GM12872 (cell line): ENCODE measurements around the gene DNAJB1.

Source experiments
- TF ChIP-seq, protein P1 (sequence below): IDR thresholded peaks from 3 replicates; pipeline ENCODE4 v1.5.1; 2011; ENCODE audit warnings: low read depth, mild to moderate bottlenecking, low read length, moderate library complexity; ENCODE audit not compliant: insufficient read depth

The DNAJB1 gene

GRCh38 chr19:14562660-14563589 lies 44.7 kb upstream of the DNAJB1 start:
- TF ChIP-seq, protein P1, sequence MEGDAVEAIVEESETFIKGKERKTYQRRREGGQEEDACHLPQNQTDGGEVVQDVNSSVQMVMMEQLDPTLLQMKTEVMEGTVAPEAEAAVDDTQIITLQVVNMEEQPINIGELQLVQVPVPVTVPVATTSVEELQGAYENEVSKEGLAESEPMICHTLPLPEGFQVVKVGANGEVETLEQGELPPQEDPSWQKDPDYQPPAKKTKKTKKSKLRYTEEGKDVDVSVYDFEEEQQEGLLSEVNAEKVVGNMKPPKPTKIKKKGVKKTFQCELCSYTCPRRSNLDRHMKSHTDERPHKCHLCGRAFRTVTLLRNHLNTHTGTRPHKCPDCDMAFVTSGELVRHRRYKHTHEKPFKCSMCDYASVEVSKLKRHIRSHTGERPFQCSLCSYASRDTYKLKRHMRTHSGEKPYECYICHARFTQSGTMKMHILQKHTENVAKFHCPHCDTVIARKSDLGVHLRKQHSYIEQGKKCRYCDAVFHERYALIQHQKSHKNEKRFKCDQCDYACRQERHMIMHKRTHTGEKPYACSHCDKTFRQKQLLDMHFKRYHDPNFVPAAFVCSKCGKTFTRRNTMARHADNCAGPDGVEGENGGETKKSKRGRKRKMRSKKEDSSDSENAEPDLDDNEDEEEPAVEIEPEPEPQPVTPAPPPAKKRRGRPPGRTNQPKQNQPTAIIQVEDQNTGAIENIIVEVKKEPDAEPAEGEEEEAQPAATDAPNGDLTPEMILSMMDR, result no peak

GRCh38 chr19:14561847-14562351 lies 43.7 kb upstream of the DNAJB1 start:
- TF ChIP-seq, protein P1, result no peak

DNA sequence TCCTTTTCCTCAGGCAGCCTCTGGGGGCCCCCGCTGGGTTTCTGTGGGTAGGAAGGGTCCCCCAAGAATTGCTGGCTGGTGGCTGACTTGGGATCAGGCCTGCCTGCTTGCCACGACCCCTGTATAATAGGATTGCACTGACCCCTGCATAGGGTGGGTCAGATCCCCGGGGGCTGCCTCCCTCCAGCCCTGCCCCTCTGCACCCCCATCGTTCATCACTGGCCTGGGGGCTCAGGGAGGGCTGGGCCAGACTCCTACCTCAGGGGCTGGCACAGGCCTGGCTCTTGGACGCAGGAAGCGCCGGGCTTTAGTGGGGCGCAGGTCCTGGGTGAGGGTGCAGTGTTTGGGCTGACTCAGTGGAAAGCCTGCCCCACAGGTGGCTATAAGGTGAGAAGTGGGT lies 43.1 kb upstream of the DNAJB1 start:
- TF ChIP-seq, protein P1, result no peak

GRCh38 chr19:14560776-14561108 lies 42.5 kb upstream of the DNAJB1 start:
- TF ChIP-seq, protein P1, result no peak

DNA sequence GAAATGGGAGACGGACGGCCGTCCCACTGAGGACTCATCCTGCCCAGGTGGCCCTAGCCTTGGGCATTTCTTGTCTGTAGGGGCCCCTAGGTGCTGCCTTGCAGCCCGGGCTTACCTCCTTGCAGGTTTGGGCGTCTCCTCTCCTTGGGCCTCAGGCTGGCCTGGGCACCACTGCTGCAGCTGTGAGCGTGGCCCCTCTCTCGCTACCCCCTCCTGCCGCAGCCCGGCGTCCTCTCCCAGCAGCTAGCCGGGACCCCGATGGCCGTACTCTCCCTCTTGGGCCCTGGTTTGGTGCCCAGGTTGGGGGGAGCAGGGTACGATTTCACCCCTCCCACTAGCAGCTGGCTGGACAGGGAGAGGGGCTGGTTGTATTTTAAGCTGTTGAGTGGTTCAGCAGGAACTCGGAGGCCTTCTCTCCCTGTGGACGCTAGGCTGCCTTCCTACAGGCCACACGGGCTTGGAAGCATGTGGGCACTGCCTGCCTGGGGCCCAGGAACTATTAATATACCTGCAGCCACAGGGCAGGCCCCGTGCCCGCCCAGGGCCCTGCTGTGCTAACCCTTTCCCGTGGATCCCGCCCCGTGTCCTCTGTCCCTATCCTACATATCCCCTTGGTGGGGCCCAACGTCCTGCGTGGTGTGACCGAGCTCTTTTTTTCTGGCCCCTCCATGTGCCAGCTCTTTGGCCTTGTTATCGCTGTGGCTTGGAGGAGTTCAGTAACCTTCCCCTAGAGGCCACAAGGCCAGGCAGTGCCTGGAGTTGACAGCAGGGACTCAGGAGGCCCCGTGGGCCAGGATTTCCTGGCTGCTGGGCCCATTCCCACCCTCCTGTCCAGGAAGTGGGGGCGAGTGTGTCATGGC lies 41.9 kb upstream of the DNAJB1 start:
- TF ChIP-seq, protein P1, result no peak

DNA sequence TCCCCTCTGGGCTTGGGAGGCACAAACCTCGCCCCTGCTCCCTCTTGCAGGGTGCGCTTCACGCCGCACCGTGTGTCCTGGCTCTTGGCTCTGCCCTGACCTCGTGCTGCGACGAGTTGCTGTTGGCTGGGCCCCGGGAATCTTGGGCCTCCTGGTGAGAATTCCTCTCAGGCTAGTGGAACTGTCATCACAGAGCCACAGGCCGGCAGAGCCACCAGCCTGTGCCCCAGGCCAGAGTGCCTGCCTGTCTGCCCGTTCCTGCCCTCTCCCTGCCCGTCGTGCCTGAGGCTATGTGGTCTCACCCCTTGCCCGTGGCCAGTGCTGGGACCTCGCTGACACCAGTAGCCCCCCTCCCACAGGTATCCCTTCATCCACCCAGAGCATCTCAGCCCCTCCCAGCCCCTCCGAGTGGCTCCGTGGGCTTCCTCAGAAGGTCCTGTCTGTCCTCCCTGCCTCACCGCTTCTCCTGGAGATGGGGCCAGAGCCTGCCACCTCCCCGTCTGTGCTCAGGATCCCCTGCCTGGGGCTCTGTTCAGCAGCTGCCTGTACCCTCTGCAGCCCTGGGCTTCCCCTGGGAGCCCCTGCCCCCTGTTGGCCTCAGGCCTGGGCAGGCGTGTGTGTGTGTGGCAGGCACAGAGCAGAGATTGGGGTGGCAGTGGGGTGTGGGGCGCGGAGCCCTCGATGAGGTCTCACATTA lies 40.3 kb upstream of the DNAJB1 start:
- TF ChIP-seq, protein P1, result no peak
